ENCODE data around the gene ADAMTSL3.

- no peak for TF ChIP-seq CTCF (conservative IDR thresholded peaks at IDR 0.05; ENCODE audit: low read length)
- TF ChIP-seq EZH2phosphoT487 (IDR thresholded peaks at IDR 0.05; ENCODE audit: borderline replicate concordance): no peak
Measured at GRCh38 chr15:83656943-83657528, 3.1 kb downstream of the ADAMTSL3 start.
